GM12878 (cell line): ENCODE data around the gene KCNQ1. TPM values are rescaled to one million over a fixed set of nuclear protein-coding genes. Genes with fewer than 3 reads are reported as not detected.

Source experiments
- ATAC-seq: fragments of 200-7000 bp; cut with Tn5 transposase; 3 replicates; pipeline ENCODE4 v1.9.1; 2020; ENCODE audit warnings: mild to moderate bottlenecking, moderate library complexity
- BruUV-seq: library from RNA; stranded (reverse); fragments of 400-500 nt; replicated peaks from 2 replicates; lab custom pipeline; 2021; lab: Mats Ljungman, UMichigan
- CTCF ChIA-PET: fragments of 300-600 bp; sonication (Branson Sonifier 250); formaldehyde crosslinking; extraction: SDS; loops from one replicate; lab custom pipeline; 2021; ENCODE audit warnings: inconsistent platforms; lab: Yijun Ruan, JAX
- POLR2A ChIA-PET: fragments of 350-600 bp; formaldehyde crosslinking; extraction: SDS; loops from one replicate; lab custom pipeline; 2021; ENCODE audit warnings: inconsistent platforms; lab: Charles Lee
- RAD21 ChIA-PET: fragments of 300-600 bp; sonication (Branson Sonifier 250); formaldehyde crosslinking; loops from one replicate; lab custom pipeline; 2023; ENCODE audit warnings: antibody characterized with exemption; ENCODE audit not compliant: unreplicated experiment; lab: Charles Lee
- SMC1A ChIA-PET: fragments of 300-600 bp; sonication (Branson Sonifier 250); formaldehyde crosslinking; loops from one replicate; lab custom pipeline; 2023; ENCODE audit not compliant: unreplicated experiment, uncharacterized antibody; lab: Charles Lee
- DNase-seq: peaks from one replicate; pipeline ENCODE4 v3.0.0-alpha.2; 2011; ENCODE audit warnings: low read depth, low spot score
- FAIRE-seq: peaks from 3 replicates; lab custom pipeline; 2011; peaks lifted over from hg19 to GRCh38; lab: Jason Lieb, UNC
- H2AFZ ChIP-seq: 2 replicates; pipeline ENCODE4 v1.6.0; 2011; ENCODE audit warnings: low read depth, low read length, control low read depth; ENCODE audit not compliant: control insufficient read depth
- H3K27ac ChIP-seq: 2 replicates; pipeline ENCODE4 v1.5.1; 2011; ENCODE audit warnings: control low read depth; ENCODE audit not compliant: control insufficient read depth, insufficient read depth
- H3K27me3 ChIP-seq, 2 experiments: replicated peaks in 1 of 2; 2 replicates each; pipeline versions ENCODE4 v1.6.0 to v1.6.1; 2011; ENCODE audit warnings: low read length in 1 of 2; ENCODE audit not compliant: control insufficient read depth in 2 of 2, insufficient read depth in 2 of 2
- H3K36me3 ChIP-seq, 2 experiments: 2 replicates each; pipeline ENCODE4 v1.5.1; 2011; ENCODE audit warnings: low read length in 1 of 2; ENCODE audit not compliant: control insufficient read depth in 2 of 2, insufficient read depth in 2 of 2
- H3K4me1 ChIP-seq: 2 replicates; pipeline ENCODE4 v1.6.1; 2011; ENCODE audit warnings: mild to moderate bottlenecking, low read length, moderate library complexity, mixed read lengths; ENCODE audit not compliant: control insufficient read depth, insufficient read depth
- H3K4me2 ChIP-seq: 2 replicates; pipeline ENCODE4 v1.6.0; 2011; ENCODE audit warnings: control low read depth; ENCODE audit not compliant: control insufficient read depth, insufficient read depth
- H3K4me3 ChIP-seq: fragments of 200-600 bp; sonication (generic); 2 replicates; pipeline ENCODE4 v1.5.1; 2016
- H3K79me2 ChIP-seq: 2 replicates; pipeline ENCODE4 v1.6.0; 2011; ENCODE audit warnings: low read length; ENCODE audit not compliant: control insufficient read depth, insufficient read depth
- H3K9ac ChIP-seq: 2 replicates; pipeline ENCODE4 v1.8.0; 2011; ENCODE audit warnings: low read length, control low read depth, mixed read lengths; ENCODE audit not compliant: control insufficient read depth, insufficient read depth
- H3K9me3 ChIP-seq: replicated peaks from 3 replicates; pipeline ENCODE4 v1.5.1; 2011; ENCODE audit warnings: mild to moderate bottlenecking, low read length; ENCODE audit not compliant: control insufficient read depth, insufficient read depth
- H4K20me1 ChIP-seq: 2 replicates; pipeline ENCODE4 v1.6.0; 2011; ENCODE audit not compliant: control insufficient read depth, insufficient read depth
- ATF3 ChIP-seq: IDR thresholded peaks from 2 replicates; pipeline ENCODE4 v1.6.1; 2011; ENCODE audit warnings: low read depth, mild to moderate bottlenecking, low read length, moderate library complexity, borderline replicate concordance; ENCODE audit errors: extremely low read depth
- BHLHE40 ChIP-seq, 2 experiments: fragments of 450-650 bp in 1 of 2; IDR thresholded peaks; 2 replicates each; pipeline ENCODE4 v1.6.1; 2011 to 2017; ENCODE audit warnings: low read depth in 2 of 2, borderline replicate concordance in 1 of 2, improper control_type of control experiment in 1 of 2, low read length in 1 of 2, mild to moderate bottlenecking in 1 of 2
- DPF2 ChIP-seq: fragments of 450-650 bp; IDR thresholded peaks from 2 replicates; pipeline ENCODE4 v1.6.1; 2017; ENCODE audit warnings: mild to moderate bottlenecking
- EED ChIP-seq: sonication (generic); IDR thresholded peaks from 2 replicates; pipeline ENCODE4 v1.6.1; 2016; ENCODE audit warnings: antibody characterized with exemption, low read depth
- ETV6 ChIP-seq, 2 experiments: fragments of 450-650 bp in 1 of 2; IDR thresholded peaks in 1 of 2; conservative IDR thresholded peaks in 1 of 2; 2 replicates each; pipeline ENCODE4 v1.6.1; 2014; ENCODE audit warnings: antibody characterized with exemption in 1 of 2, borderline replicate concordance in 1 of 2, low read depth in 1 of 2, mild to moderate bottlenecking in 1 of 2, moderate library complexity in 1 of 2
- FOS ChIP-seq: IDR thresholded peaks from 3 replicates; pipeline ENCODE4 v1.6.1; 2011; ENCODE audit warnings: borderline replicate concordance; ENCODE audit not compliant: insufficient read length; ENCODE audit errors: extremely low read depth
- IRF4 ChIP-seq: IDR thresholded peaks from 2 replicates; pipeline ENCODE4 v1.6.1; 2011; ENCODE audit warnings: low read depth, low read length
- MYB ChIP-seq: fragments of 150-350 bp; IDR thresholded peaks from 2 replicates; pipeline ENCODE4 v1.6.1; 2014; ENCODE audit warnings: mild to moderate bottlenecking, low read depth, low read length, borderline replicate concordance
- NR2C2 ChIP-seq: IDR thresholded peaks from 2 replicates; pipeline ENCODE4 v1.6.1; 2011; ENCODE audit warnings: borderline replicate concordance, low read depth; ENCODE audit not compliant: control insufficient read depth, insufficient read length
- SPI1 ChIP-seq: IDR thresholded peaks from 2 replicates; pipeline ENCODE4 v1.6.1; 2011; ENCODE audit warnings: low read depth, mild to moderate bottlenecking, low read length, moderate library complexity, borderline replicate concordance; ENCODE audit not compliant: insufficient read depth
- TCF7 ChIP-seq: IDR thresholded peaks from 2 replicates; pipeline ENCODE4 v1.6.1; 2014; ENCODE audit warnings: antibody characterized with exemption, borderline replicate concordance
- YY1 ChIP-seq: IDR thresholded peaks from 2 replicates; pipeline ENCODE4 v1.6.1; 2011; ENCODE audit warnings: low read depth, mild to moderate bottlenecking, low read length
- ZNF24 ChIP-seq: fragments of 450-650 bp; IDR thresholded peaks from 2 replicates; pipeline ENCODE4 v1.6.1; 2017; ENCODE audit warnings: antibody characterized with exemption, mild to moderate bottlenecking
- WGBS: methylation state at CpG from one replicate; pipeline ENCODE4 v1.1.6; 2016; ENCODE audit warnings: low lambda C conversion rate; ENCODE audit not compliant: insufficient replicate concordance, insufficient coverage; ENCODE audit errors: missing lambda C conversion rate; 5-methylcytosine and 5-hydroxymethylcytosine counted together
- in situ Hi-C: fragments of 300-500 bp; cut with MboI; formaldehyde crosslinking; loops from 9 replicates; pipeline ENCODE4 v1.14.3; 2018; ENCODE audit warnings: mixed read lengths
- intact Hi-C: fragments of 100-400 bp; cut with micrococcal nuclease; formaldehyde crosslinking; loops from one replicate; pipeline ENCODE4 v1.14.2; 2022; ENCODE audit not compliant: unreplicated experiment
- polyA plus RNA-seq, 11 experiments: library from polyadenylated mRNA; depleted of rRNA in 4 of 11; unstranded in 6 of 11; stranded (reverse) in 5 of 11; fragments of >200 nt; fragmentation: Nextera tagmentation in 4 of 11; fragmentation: Illumina TruSeq in 1 of 11; extraction: Ambion mirVana in 4 of 11; extraction: Trizol in 1 of 11; gene quantifications; 1 replicate in 1 of 11; 2 replicates in 10 of 11; pipeline versions ENCODE4 v1.2.1 to v1.2.3, GENCODE V29; 2011 to 2016; ENCODE audit warnings: inconsistent platforms in 2 of 11, missing spikeins in 2 of 11, low read depth in 1 of 11
- total RNA-seq, 4 experiments: library from RNA; depleted of rRNA in 3 of 4; stranded (reverse); fragments of >200 nt in 3 of 4; fragmentation: Illumina TruSeq in 1 of 4; extraction: Trizol in 1 of 4; gene quantifications; 2 replicates each; pipeline versions ENCODE4 v1.2.1 to v1.2.3, GENCODE V29; 2013 to 2021
- TF ChIP-seq, protein P1 (sequence below): IDR thresholded peaks from 2 replicates; pipeline ENCODE4 v1.6.1; 2012; ENCODE audit warnings: low read depth, low read length, improper control_type of control experiment
- TF ChIP-seq, protein P2 (sequence below): IDR thresholded peaks from 2 replicates; pipeline ENCODE4 v1.6.1; 2012; ENCODE audit warnings: mild to moderate bottlenecking, low read depth, low read length

Gene KCNQ1
- total and polyA plus RNA-seq, 10 of the 15 experiments (the other 5 are each of a cell fraction or from before 2014, with no cell fraction given) = 0.03 to 0.15 (median 0.12) TPM; not detected in 7

GRCh38 chr11:2666828-2667570 lies 222.2 kb downstream of the KCNQ1 start:
- H3K27ac ChIP-seq = no peak overlapping the region
- H4K20me1 ChIP-seq = no peaks in the 10 kb centered on the region
- WGBS = 49% methylated on average over 15 of the region's 15 CpGs
- no peaks in the 10 kb centered on the region; a peak in 2 of 4 replicates for H3K36me3 ChIP-seq
- SMC1A ChIA-PET = no interaction called here
- H3K4me1 ChIP-seq = no peaks in the 10 kb centered on the region
- intact Hi-C loops (no loop called here), in situ Hi-C loops (no loop called here)
- no peak overlapping the region for H3K4me2 ChIP-seq
- FAIRE-seq (no peak), DNase-seq (no peak), ATAC-seq (no peak)
- H3K79me2 ChIP-seq = no peaks in the 10 kb centered on the region; the same call in 1 of the 2 replicates
- H2AFZ ChIP-seq = no peak overlapping the region
- BruUV-seq = no TSS peak
- CTCF ChIA-PET = no interaction called here
- H3K9me3 ChIP-seq = no peaks in the 10 kb centered on the region; the same call in 2 of the 3 replicates
- POLR2A ChIA-PET = no interaction called here
- RAD21 ChIA-PET = no interaction called here
- H3K9ac ChIP-seq = no peak overlapping the region
- no peak overlapping the region for H3K4me3 ChIP-seq
- no peaks in the 10 kb centered on the region for H3K27me3 ChIP-seq
- TF ChIP-seq EED (no peak), SPI1 (no peak), NR2C2 (no peak), FOS (no peak), ZNF24 (no peak), YY1 (no peak), ETV6 (conservative IDR thresholded peaks at IDR 0.05 in 1 of 2, IDR thresholded peaks at IDR 0.05 in 1 of 2; ENCODE audit: borderline replicate concordance in 1 of 2, low read depth in 1 of 2) (no peak), MYB (no peak), BHLHE40 (IDR thresholded peaks at IDR 0.05; ENCODE audit: borderline replicate concordance in 1 of 2, low read depth in 2 of 2, low read length in 1 of 2) (no peak), IRF4 (no peak), DPF2 (no peak), TCF7 (no peak), ATF3 (no peak)
- TF ChIP-seq, protein P1, sequence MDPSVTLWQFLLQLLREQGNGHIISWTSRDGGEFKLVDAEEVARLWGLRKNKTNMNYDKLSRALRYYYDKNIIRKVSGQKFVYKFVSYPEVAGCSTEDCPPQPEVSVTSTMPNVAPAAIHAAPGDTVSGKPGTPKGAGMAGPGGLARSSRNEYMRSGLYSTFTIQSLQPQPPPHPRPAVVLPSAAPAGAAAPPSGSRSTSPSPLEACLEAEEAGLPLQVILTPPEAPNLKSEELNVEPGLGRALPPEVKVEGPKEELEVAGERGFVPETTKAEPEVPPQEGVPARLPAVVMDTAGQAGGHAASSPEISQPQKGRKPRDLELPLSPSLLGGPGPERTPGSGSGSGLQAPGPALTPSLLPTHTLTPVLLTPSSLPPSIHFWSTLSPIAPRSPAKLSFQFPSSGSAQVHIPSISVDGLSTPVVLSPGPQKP = no peak
- TF ChIP-seq, protein P2, sequence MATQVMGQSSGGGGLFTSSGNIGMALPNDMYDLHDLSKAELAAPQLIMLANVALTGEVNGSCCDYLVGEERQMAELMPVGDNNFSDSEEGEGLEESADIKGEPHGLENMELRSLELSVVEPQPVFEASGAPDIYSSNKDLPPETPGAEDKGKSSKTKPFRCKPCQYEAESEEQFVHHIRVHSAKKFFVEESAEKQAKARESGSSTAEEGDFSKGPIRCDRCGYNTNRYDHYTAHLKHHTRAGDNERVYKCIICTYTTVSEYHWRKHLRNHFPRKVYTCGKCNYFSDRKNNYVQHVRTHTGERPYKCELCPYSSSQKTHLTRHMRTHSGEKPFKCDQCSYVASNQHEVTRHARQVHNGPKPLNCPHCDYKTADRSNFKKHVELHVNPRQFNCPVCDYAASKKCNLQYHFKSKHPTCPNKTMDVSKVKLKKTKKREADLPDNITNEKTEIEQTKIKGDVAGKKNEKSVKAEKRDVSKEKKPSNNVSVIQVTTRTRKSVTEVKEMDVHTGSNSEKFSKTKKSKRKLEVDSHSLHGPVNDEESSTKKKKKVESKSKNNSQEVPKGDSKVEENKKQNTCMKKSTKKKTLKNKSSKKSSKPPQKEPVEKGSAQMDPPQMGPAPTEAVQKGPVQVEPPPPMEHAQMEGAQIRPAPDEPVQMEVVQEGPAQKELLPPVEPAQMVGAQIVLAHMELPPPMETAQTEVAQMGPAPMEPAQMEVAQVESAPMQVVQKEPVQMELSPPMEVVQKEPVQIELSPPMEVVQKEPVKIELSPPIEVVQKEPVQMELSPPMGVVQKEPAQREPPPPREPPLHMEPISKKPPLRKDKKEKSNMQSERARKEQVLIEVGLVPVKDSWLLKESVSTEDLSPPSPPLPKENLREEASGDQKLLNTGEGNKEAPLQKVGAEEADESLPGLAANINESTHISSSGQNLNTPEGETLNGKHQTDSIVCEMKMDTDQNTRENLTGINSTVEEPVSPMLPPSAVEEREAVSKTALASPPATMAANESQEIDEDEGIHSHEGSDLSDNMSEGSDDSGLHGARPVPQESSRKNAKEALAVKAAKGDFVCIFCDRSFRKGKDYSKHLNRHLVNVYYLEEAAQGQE = no peak
